ENCODE data around the gene DUSP8.

The DUSP8 gene

GRCh38 chr11:1520663-1521267 is 51.3 kb downstream of the DUSP8 start:
- peaks cover 23% of the 10 kb centered on the region for H3K4me1 Mint-ChIP-seq
- H3K9me3 Mint-ChIP-seq, result no peaks in the 10 kb centered on the region
- no peaks in the 10 kb centered on the region for H3K36me3 Mint-ChIP-seq (ENCODE audit: low read depth)
- H3K4me3 Mint-ChIP-seq, result no peak overlapping the region
- H3K27me3 Mint-ChIP-seq (ENCODE audit: low read depth, poor library complexity), result peaks cover 5% of the 10 kb centered on the region
- TF ChIP-seq, protein P1, sequence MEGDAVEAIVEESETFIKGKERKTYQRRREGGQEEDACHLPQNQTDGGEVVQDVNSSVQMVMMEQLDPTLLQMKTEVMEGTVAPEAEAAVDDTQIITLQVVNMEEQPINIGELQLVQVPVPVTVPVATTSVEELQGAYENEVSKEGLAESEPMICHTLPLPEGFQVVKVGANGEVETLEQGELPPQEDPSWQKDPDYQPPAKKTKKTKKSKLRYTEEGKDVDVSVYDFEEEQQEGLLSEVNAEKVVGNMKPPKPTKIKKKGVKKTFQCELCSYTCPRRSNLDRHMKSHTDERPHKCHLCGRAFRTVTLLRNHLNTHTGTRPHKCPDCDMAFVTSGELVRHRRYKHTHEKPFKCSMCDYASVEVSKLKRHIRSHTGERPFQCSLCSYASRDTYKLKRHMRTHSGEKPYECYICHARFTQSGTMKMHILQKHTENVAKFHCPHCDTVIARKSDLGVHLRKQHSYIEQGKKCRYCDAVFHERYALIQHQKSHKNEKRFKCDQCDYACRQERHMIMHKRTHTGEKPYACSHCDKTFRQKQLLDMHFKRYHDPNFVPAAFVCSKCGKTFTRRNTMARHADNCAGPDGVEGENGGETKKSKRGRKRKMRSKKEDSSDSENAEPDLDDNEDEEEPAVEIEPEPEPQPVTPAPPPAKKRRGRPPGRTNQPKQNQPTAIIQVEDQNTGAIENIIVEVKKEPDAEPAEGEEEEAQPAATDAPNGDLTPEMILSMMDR (IDR thresholded peaks at IDR 0.05), result no peak
- no peak for DNase-seq
- H3K27ac Mint-ChIP-seq, result no peak overlapping the region

GRCh38 chr11:1520209-1520662 is 51.8 kb downstream of the DUSP8 start:
- Mint-ChIP-seq H3K9me3 (no peaks in the 10 kb centered on the region), H3K4me1 (peaks cover 23% of the 10 kb centered on the region), H3K36me3 (ENCODE audit: low read depth) (no peaks in the 10 kb centered on the region), H3K27ac (no peak overlapping the region), H3K4me3 (no peak overlapping the region), H3K27me3 (ENCODE audit: low read depth, poor library complexity) (peaks cover 5% of the 10 kb centered on the region)
- DNase-seq, result no peak
- TF ChIP-seq, protein P1 (IDR thresholded peaks at IDR 0.05), result no peak

DNA sequence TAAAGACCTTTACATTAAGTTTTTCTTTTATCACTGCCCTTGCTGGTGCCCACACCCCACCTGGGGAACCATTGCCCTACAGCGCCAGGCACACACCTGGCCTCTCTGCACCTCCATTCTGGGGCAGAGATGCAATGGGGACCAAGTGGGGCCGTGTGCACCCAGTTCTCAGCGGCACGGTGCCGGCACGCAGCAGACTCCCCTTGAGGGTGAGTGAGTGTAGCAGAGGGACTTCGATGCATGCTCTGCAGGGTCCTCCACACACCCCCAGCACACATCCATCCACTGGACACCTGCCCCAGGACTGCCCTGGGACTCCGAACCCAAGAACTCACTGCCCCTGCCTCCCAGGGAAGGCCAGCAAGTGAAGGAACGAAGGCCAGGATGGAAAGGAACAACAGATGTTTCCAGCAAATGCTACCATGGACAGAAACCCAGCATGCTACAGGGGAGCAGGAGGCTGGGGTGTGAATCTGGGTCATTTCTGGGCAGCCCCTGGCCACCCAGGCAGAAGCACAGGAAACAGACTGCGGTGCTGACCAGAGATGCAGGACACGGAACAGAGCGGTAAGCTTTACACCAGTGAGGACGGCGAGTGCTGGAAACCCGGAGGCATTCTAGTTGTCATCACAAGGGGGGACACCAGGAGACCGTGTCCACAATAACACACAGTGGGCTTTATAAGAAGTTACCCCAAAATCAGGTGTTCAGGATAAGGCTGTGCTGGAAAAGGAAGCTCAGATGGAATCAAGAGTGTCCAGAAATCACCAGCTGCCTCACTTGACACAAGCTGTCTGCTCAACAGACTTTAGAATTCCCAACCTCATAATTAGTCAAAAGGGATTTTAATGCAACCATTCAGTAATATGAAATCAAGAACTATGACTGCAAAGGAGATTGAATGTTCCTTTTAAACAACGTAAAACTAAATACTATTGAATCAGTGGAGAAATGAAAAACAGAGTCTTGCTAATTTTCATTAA is 52.8 kb downstream of the DUSP8 start:
- Mint-ChIP-seq H3K9me3 (no peaks in the 10 kb centered on the region), H3K36me3 (ENCODE audit: low read depth) (no peaks in the 10 kb centered on the region), H3K4me1 (peaks cover 28% of the 10 kb centered on the region), H3K27ac (no peak overlapping the region), H3K4me3 (no peak overlapping the region), H3K27me3 (ENCODE audit: low read depth, poor library complexity) (peaks cover 5% of the 10 kb centered on the region)
- TF ChIP-seq, protein P1 (IDR thresholded peaks at IDR 0.05), result no peak
- DNase-seq, result no peak

DNA sequence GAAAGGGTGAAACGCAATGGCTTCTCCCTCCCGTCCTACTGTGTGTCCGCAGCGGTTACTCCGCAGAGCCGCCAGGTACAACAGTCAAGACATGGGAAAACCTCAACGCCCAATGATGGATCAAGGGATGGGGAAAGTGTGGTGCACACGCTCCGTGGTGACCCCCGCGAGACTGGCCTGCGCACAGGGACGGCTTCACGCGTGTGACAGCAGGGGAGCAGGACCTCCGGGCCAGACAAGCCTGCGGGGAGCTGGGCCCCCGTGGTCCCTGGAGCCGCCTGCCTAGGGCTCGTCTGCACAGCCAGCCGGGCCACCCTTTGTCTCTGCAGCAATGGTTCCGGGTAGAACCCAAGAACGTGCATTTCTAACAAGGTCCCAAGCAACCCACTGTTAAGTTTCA is 53.8 kb downstream of the DUSP8 start:
- TF ChIP-seq, protein P1 (IDR thresholded peaks at IDR 0.05), result no peak
- Mint-ChIP-seq H3K4me3 (no peak overlapping the region), H3K36me3 (ENCODE audit: low read depth) (no peaks in the 10 kb centered on the region), H3K27ac (no peak overlapping the region), H3K9me3 (no peaks in the 10 kb centered on the region), H3K4me1 (peaks cover 32% of the 10 kb centered on the region), H3K27me3 (ENCODE audit: low read depth, poor library complexity) (peaks cover 5% of the 10 kb centered on the region)
- DNase-seq, result no peak

- H3K27me3 Mint-ChIP-seq (ENCODE audit: low read depth, poor library complexity), result peaks cover 5% of the 10 kb centered on the region
- H3K27ac Mint-ChIP-seq, result peak overlapping the region; percentile 60
- TF ChIP-seq, protein P1 (IDR thresholded peaks at IDR 0.05), result no peak
- H3K4me1 Mint-ChIP-seq, result peaks cover 34% of the 10 kb centered on the region
- H3K9me3 Mint-ChIP-seq, result no peaks in the 10 kb centered on the region
- DNase-seq, result no peak
- H3K4me3 Mint-ChIP-seq, result no peak overlapping the region
- no peaks in the 10 kb centered on the region for H3K36me3 Mint-ChIP-seq (ENCODE audit: low read depth)
Observed at GRCh38 chr11:1517117-1518005, 54.7 kb downstream of the DUSP8 start.

Measured in nephron progenitor cell (in vitro differentiated cells).